GM23338 (cell line): Measurements from ENCODE around the gene MED13L.

Experiments
- CREB1 ChIP-seq: fragments of 250-450 bp; sonication (Bioruptor Pico); IDR thresholded peaks from 2 replicates; pipeline ENCODE4 v1.5.0; 2020; ENCODE audit warnings: low read depth, mild to moderate bottlenecking, moderate library complexity
- CTCF ChIP-seq, 2 experiments: fragments of 200-600 bp in 1 of 2; sonication (generic) in 1 of 2; conservative IDR thresholded peaks; 2 replicates each; pipeline versions ENCODE4 v1.5.1 to v1.6.1; 2016 to 2017; ENCODE audit warnings: antibody characterized with exemption in 2 of 2, low read depth in 2 of 2, mild to moderate bottlenecking in 2 of 2, moderate library complexity in 1 of 2
- ETS1 ChIP-seq: IDR thresholded peaks from 2 replicates; pipeline ENCODE4 v1.6.1; 2016; ENCODE audit warnings: antibody characterized with exemption
- EZH2 ChIP-seq: fragments of 200-600 bp; sonication (generic); IDR thresholded peaks from one replicate; pipeline ENCODE4 v1.8.0; 2017; ENCODE audit warnings: antibody characterized with exemption, mild to moderate bottlenecking, low read depth; ENCODE audit not compliant: unreplicated experiment
- EZH2phosphoT487 ChIP-seq: fragments of 200-600 bp; sonication (generic); IDR thresholded peaks from one replicate; pipeline ENCODE4 v1.8.1; 2018; ENCODE audit warnings: antibody characterized with exemption; ENCODE audit not compliant: unreplicated experiment
- JUNB ChIP-seq: IDR thresholded peaks from one replicate; pipeline ENCODE4 v1.6.1; 2016; ENCODE audit warnings: antibody characterized with exemption; ENCODE audit not compliant: unreplicated experiment
- NANOG ChIP-seq: IDR thresholded peaks from 2 replicates; pipeline ENCODE4 v1.6.1; 2016; ENCODE audit warnings: antibody characterized with exemption, borderline replicate concordance
- POLR2AphosphoS5 ChIP-seq: IDR thresholded peaks from 2 replicates; pipeline ENCODE4 v1.6.1; 2016; ENCODE audit warnings: antibody characterized with exemption, low read depth
- REST ChIP-seq: IDR thresholded peaks from one replicate; pipeline ENCODE4 v1.6.1; 2018; ENCODE audit warnings: antibody characterized with exemption; ENCODE audit not compliant: unreplicated experiment
- STAT1 ChIP-seq: IDR thresholded peaks from one replicate; pipeline ENCODE4 v1.6.1; 2016; ENCODE audit warnings: antibody characterized with exemption; ENCODE audit not compliant: unreplicated experiment
- ZNF114 ChIP-seq: fragments of 250-450 bp; sonication (Bioruptor Pico); IDR thresholded peaks from 2 replicates; pipeline ENCODE4 v1.5.0; 2020; ENCODE audit warnings: mild to moderate bottlenecking, moderate library complexity
- ZNF331 ChIP-seq: fragments of 250-450 bp; sonication (Bioruptor Pico); IDR thresholded peaks from 2 replicates; pipeline ENCODE4 v1.5.0; 2020; ENCODE audit warnings: low read depth, mild to moderate bottlenecking, moderate library complexity
- ZNF462 ChIP-seq: fragments of 250-450 bp; sonication (Bioruptor Pico); IDR thresholded peaks from 2 replicates; pipeline ENCODE4 v1.5.0; 2020; ENCODE audit warnings: mild to moderate bottlenecking, moderate library complexity

DNA sequence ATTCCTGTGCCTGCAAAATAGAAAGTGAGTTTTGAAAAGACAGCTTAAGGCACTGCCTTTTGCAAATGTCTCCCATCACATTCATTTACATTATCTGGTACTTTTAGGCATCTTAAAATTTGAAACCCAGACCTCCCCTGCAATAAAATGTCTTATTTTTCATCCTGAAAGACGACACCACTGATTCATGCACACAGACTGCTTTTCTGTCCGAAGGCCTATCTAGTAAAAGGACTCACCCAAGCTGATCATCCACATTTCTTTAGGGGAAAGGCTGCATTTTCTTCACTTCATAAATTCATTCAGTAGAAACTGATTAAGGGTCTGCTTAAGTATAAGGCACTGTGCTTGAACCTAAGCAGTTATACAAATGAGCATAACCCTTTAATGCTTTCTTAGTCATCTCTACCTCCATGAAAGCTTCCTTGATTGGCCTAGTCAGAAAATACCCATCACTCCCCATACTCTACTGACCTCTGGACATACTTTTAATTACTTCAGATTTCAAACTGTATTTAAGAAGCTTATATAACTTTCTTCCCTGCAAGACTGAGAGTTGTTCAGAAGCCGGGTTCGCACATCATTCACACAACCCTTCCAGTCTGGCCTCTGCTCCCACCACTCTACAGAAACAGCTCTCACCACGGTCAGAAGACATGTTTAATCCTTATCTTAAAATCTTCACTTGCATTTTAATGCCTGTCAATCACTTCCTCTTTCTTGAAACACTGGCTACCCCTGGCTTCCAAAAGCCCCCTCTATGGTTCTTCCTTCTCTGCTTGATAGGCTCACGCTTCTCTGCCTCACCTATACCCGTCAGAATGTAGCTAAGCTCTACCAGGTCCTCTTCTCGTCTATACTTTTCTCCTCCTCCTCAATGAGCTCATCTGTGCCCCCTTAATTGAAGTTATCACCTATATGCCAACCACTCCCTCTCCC lies 288.6 kb downstream of the MED13L start:
- TF ChIP-seq CTCF (conservative IDR thresholded peaks at IDR 0.05; ENCODE audit: low read depth in 2 of 2) (no peak), JUNB (no peak), REST (no peak), ZNF462 (no peak), EZH2phosphoT487 (no peak), EZH2 (no peak), POLR2AphosphoS5 (no peak), NANOG (no peak), ETS1 (no peak), ZNF331 (CRISPR knock-in tag) (no peak), CREB1 (no peak), STAT1 (no peak), ZNF114 (no peak)
